Tibial artery (tissue), 4 donors: Measurements from ENCODE around the gene TMEM45B.
"Not testable (repeated sequence)": the region's sequence is repeated elsewhere in the genome, so short reads cannot be mapped to it uniquely, and the experiment has no call there.

ENCODE experiments used
- DNase-seq, 2 donors: peaks; one replicate each; pipeline ENCODE4 v3.0.0-alpha.2; 2019
- H3K27ac ChIP-seq, 2 donors: fragments of 200-600 bp; sonication (generic) in 1 of 2; 1 replicate in 1 of 2; 2 replicates in 1 of 2; pipeline ENCODE4 v1.5.1; 2018 to 2019; ENCODE audit warnings: mild to moderate bottlenecking in 1 of 2
- H3K27me3 ChIP-seq, 2 donors: fragments of 200-600 bp; sonication (generic) in 1 of 2; one replicate each; pipeline versions ENCODE4 v1.5.1 to v1.6.0; 2016 to 2019
- H3K36me3 ChIP-seq, 3 donors: fragments of 200-600 bp; sonication (generic) in 2 of 3; one replicate each; pipeline ENCODE4 v1.5.1; 2016 to 2019; ENCODE audit warnings: mild to moderate bottlenecking in 2 of 3
- H3K4me1 ChIP-seq, 4 donors: fragments of 200-600 bp; sonication (generic) in 2 of 4; 1 replicate in 3 of 4; 2 replicates in 1 of 4; pipeline ENCODE4 v1.5.1; 2016 to 2019
- H3K4me3 ChIP-seq, 2 donors: fragments of 200-600 bp; sonication (generic) in 1 of 2; 1 replicate in 1 of 2; 2 replicates in 1 of 2; pipeline ENCODE4 v1.5.1; 2018 to 2019; ENCODE audit warnings: mild to moderate bottlenecking in 2 of 2
- H3K9me3 ChIP-seq, 3 donors: fragments of 200-600 bp; sonication (generic) in 1 of 3; one replicate each; pipeline ENCODE4 v1.5.1; 2016 to 2019
- CTCF ChIP-seq, 2 experiments: fragments of 200-600 bp in 1 of 2; fragments of 450-650 bp in 1 of 2; IDR thresholded peaks; one replicate each; pipeline ENCODE4 v1.5.1; 2017 to 2019; ENCODE audit warnings: antibody characterized with exemption in 2 of 2, mild to moderate bottlenecking in 1 of 2, moderate library complexity in 1 of 2
- intact Hi-C: fragments of 100-400 bp; cut with DNase I; formaldehyde crosslinking; loops from one replicate; pipeline ENCODE4 v1.15.0; 2023; ENCODE audit warnings: low total_unique reads

TMEM45B gene

GRCh38 chr11:129798212-129798611, 17.4 kb upstream of the TMEM45B start:
- Histone ChIP-seq H3K4me3 (no peak overlapping the region), H3K27me3 (no peaks in the 10 kb centered on the region), H3K27ac (no peak overlapping the region), H3K9me3 (no peaks in the 10 kb centered on the region), H3K4me1 (no peaks in the 10 kb centered on the region), H3K36me3 (no peaks in the 10 kb centered on the region)
- DNase-seq, result no peak
- intact Hi-C loops, result no loop called here
- no peak for TF ChIP-seq CTCF (IDR thresholded peaks at IDR 0.05)

- H3K27me3 ChIP-seq, intact Hi-C loops, H3K27ac ChIP-seq, H3K36me3 ChIP-seq, H3K4me3 ChIP-seq, DNase-seq, H3K9me3 ChIP-seq, H3K4me1 ChIP-seq: not testable (repeated sequence)
Observed at GRCh38 chr11:129800162-129800561, 15.5 kb upstream of the TMEM45B start.

- no peak for TF ChIP-seq CTCF (IDR thresholded peaks at IDR 0.05)
- no peak for DNase-seq
- intact Hi-C loops, result no loop called here
- no peaks in the 10 kb centered on the region for H3K36me3 ChIP-seq
- H3K27me3 ChIP-seq, result no peaks in the 10 kb centered on the region
- H3K4me3 ChIP-seq, result no peak overlapping the region
- no peaks in the 10 kb centered on the region for H3K9me3 ChIP-seq
- H3K27ac ChIP-seq, result no peak overlapping the region
- no peaks in the 10 kb centered on the region for H3K4me1 ChIP-seq
Observed at GRCh38 chr11:129800655-129801054, 15.0 kb upstream of the TMEM45B start.

GRCh38 chr11:129803533-129803932, 12.1 kb upstream of the TMEM45B start:
- Histone ChIP-seq H3K27ac (no peak overlapping the region), H3K4me3 (no peak overlapping the region), H3K36me3 (no peaks in the 10 kb centered on the region), H3K4me1 (no peaks in the 10 kb centered on the region), H3K9me3 (no peaks in the 10 kb centered on the region), H3K27me3 (no peaks in the 10 kb centered on the region)
- intact Hi-C loops, result no loop called here
- DNase-seq, result no peak
- no peak for TF ChIP-seq CTCF (IDR thresholded peaks at IDR 0.05)

GRCh38 chr11:129804012-129804411, 11.6 kb upstream of the TMEM45B start:
- Histone ChIP-seq H3K27ac (no peak overlapping the region), H3K4me3 (no peak overlapping the region), H3K27me3 (no peaks in the 10 kb centered on the region), H3K9me3 (no peaks in the 10 kb centered on the region), H3K4me1 (no peaks in the 10 kb centered on the region), H3K36me3 (no peaks in the 10 kb centered on the region)
- no peak for DNase-seq
- no peak for TF ChIP-seq CTCF (IDR thresholded peaks at IDR 0.05)
- intact Hi-C loops, result no loop called here

GRCh38 chr11:129808241-129808640, 7.4 kb upstream of the TMEM45B start:
- H3K27me3 ChIP-seq, H3K27ac ChIP-seq, H3K9me3 ChIP-seq, H3K36me3 ChIP-seq, intact Hi-C loops, H3K4me3 ChIP-seq, DNase-seq, H3K4me1 ChIP-seq: not testable (repeated sequence)

- H3K36me3 ChIP-seq, result no peaks in the 10 kb centered on the region
- no peaks in the 10 kb centered on the region for H3K9me3 ChIP-seq
- H3K4me1 ChIP-seq, result peaks cover 0 to 7% (median 0%) of the 10 kb centered on the region in 4 donors
- H3K4me3 ChIP-seq, result no peak overlapping the region
- H3K27ac ChIP-seq, result no peak overlapping the region
- no peak for TF ChIP-seq CTCF (IDR thresholded peaks at IDR 0.05)
- intact Hi-C loops, result no loop called here
- DNase-seq, result no peak
- H3K27me3 ChIP-seq, result peaks cover 0 to 25% of the 10 kb centered on the region in 2 donors
Observed at GRCh38 chr11:129813231-129813791, 2.3 kb upstream of the TMEM45B start.
